ENCODE data around the gene PRR36.

DNA sequence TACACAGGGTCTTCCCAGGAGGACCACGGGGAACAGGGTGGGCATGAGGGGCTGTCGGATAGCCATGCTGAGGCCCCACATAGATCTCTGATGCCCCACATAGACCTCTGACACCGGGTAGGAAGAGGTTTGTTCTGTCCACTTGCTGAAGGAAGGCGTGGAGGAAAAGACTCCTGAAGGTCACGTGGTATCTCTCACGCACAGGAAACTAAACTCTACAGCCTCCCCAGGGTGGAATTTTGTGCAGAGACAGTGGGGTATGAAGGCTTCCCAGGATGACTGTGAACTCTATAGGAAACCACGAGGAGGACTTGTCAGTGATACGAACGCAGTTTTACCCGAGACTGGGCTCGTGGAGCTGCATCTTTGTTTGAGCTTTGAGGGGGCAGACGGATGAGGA, 41.4 kb downstream of the PRR36 start:
- TF ChIP-seq, protein P1, sequence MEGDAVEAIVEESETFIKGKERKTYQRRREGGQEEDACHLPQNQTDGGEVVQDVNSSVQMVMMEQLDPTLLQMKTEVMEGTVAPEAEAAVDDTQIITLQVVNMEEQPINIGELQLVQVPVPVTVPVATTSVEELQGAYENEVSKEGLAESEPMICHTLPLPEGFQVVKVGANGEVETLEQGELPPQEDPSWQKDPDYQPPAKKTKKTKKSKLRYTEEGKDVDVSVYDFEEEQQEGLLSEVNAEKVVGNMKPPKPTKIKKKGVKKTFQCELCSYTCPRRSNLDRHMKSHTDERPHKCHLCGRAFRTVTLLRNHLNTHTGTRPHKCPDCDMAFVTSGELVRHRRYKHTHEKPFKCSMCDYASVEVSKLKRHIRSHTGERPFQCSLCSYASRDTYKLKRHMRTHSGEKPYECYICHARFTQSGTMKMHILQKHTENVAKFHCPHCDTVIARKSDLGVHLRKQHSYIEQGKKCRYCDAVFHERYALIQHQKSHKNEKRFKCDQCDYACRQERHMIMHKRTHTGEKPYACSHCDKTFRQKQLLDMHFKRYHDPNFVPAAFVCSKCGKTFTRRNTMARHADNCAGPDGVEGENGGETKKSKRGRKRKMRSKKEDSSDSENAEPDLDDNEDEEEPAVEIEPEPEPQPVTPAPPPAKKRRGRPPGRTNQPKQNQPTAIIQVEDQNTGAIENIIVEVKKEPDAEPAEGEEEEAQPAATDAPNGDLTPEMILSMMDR (conservative IDR thresholded peaks at IDR 0.05) = no peak
- no peak for TF ChIP-seq EZH2 (IDR thresholded peaks at IDR 0.05; ENCODE audit: low read depth)
